Hippocampal formation (tissue), 2 donors: ENCODE data around the gene CDC14A.
A peak's percentile ranks its signal among the peaks of the same experiment; 100 is the strongest.

Experiments
- DNase-seq, 2 donors: peaks; one replicate each; lab custom pipeline; 2025; lab: John Stamatoyannopoulos, UW

CDC14A gene

DNA sequence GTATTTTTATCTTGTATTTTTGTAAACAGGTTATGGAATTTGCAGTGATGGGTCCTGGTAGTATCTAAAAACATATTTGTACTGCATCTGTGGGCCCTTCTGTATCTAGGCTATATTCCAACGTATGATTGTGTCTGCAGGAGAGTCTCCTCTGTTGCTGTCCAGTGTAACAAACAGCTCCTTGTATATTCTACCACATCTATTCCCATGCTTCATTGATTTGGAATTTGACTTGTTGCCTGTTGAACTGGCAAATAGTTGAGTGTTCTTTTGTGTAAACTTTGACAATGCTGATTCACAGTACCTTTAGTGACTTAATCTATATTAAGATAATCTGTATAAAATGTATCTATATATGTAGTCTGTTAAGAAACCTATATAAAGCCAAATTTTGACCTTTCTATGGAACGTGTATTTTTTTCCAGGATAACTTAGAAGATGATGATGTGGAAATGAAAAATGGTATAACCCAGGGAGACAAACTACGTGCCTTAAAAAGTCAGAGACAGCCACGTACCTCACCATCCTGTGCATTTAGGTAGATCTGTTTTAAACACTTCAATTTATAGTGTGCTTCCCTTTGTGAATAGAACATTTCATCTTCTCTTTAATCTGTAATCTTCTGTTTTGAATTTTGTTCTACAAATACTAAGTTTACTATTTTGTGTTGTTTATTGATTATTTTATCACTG lies 142.2 kb downstream of the CDC14A start:
- no peak for DNase-seq

DNA sequence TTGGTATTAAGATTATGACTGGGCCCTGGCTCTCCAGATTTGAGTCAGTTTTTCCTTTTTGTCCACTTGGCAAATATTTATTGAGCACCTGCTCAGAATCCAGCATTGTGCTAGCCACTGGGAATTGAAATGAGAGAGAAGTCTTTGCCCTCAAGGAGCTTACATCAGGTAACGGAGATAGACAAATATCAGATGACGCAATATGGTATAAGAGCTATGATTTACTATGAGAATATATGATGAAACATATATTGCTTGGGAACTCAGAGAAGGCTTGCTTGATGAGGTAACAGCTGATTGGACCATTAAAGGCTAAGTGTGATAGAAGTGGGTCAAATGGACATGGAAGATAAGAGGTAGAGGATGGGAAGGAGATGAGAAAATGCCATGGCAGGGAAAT lies 144.6 kb downstream of the CDC14A start:
- DNase-seq: no peak

DNA sequence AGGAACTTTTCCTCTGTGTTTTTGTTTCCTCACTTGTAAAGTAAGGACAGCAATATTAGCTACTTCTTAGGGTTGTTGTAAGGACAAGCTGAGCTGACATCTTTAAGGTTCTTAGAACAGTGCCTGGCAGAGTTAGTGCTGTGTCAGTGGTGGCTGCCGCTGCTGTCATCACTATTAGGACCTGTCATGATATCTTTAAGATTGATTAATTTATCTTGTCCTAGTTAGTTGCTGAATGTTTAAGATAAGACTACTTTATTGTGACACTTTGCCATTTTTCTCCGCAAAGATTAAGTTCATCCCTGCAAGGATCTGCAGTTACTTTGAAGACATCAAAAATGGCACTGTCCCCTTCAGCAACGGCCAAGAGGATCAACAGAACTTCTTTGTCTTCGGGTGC lies 145.5 kb downstream of the CDC14A start:
- DNase-seq: no peak

DNA sequence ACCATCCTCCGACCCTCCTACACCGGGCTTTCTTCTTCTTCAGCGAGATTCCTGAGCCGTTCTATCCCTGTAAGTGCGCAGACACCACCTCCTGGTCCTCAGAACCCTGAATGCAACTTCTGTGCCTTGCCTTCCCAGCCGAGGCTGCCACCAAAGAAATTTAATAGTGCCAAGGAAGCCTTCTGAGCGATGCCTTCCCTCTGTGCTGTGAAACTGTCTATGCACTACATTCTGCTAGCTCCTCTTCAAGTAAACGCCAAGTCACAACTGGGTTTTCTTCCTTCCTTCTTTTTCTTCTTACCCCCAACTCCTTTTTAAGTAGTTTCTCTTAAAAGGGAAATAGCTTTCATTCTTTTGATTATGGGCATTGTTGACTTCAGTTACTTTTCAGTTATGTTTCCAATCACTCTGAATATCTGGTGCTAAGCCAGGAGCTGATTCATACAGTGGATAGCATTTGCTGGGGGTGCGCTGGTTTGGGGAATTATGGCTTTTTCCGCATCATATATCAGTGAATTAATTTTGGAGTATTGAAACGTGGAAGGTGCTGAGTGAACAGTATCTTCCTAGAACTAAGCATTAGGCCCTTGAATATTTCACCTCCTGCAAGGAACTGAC lies 147.0 kb downstream of the CDC14A start:
- no peak for DNase-seq

DNA sequence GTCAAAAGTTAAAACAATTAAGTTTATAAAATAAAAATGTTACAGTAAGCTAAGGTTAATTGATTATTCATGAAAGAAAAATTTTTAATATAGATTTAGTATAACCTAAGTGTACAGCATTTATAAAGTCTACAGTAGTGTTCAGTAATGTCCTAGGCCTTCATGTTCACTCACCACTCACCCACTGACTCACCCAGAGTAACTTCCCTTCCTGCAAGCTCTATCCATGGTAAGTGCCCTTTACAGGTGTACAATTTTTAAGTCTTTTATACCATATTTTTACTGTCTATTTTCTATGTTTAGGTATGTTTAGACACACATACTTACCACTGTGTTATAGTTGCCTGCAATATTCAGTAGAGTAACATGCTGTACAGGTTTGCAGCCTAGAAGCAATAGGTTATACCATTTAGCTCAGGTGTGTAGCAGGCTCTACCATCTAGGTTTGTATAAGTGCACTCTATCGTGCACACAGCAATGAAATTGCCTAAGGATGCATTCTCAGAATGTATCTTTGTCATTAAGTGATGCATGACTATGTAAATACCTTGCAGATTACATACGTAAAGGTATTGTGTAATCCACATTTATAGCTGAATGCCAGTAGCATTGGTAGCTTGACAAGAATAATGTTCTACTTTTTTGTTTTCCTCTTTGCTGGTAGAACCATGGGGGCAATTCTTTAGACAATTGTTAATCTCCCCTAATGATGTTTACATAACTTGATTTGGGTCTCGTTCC lies 149.9 kb downstream of the CDC14A start:
- no peak for DNase-seq

DNA sequence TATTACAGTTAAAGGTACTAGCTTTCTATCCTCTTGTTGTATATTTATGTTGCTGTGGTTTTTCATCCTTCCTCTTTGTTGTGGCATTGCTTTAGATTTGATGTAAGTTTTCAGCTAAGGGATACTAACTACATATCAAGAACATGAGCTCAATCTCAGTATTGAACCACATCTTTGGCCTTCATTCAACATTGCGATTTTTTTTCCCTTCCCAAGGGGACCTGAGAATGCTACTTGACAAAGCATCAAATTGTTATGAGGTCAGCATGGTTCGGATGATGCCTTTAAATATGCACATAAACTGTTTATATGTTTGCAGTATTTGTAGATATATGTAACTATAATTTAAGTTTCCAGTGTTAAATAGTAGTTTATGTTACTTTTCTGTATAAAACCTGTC lies 153.9 kb downstream of the CDC14A start:
- no peak for DNase-seq

DNA sequence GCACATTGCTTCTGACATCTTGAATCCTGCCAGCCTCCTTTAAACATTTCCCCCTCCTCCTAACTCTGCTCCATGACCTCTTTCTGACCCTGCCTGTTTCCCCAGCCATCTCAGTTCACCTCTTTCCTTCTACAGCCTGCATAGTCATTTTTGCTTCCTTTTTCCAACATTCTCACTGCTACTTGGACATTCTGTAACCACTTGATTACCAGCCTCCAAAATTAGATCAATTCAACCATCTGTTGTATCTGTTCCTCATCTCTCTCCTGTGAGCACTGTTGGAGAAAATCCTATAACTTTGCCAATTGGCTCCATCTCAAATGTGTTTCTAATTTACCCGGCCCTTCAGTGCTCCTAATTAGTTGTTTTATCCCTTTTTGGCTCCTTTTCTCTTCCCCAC lies 158.1 kb downstream of the CDC14A start:
- peak in 1 of 2 donors; percentile 26 for DNase-seq

DNA sequence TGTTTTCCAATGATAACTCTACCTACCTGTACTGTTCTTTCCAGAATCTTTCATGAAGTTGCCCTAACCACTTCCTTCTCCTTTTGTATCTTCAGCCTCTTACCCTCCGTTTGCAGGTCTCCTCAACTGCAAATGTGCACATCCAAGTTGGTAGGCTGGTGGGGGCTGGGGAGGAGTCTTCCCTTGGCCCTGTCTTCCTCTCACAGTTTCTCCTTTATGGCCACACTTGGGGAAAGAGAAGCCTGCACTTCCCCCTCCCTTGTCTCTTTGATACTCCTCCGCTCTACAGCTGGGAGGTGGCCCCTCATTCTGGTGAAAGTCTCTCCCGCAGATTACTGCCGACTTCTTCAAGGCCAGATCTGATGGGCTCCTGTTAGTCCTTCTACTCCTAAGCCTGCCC lies 158.8 kb downstream of the CDC14A start:
- no peak for DNase-seq

DNA sequence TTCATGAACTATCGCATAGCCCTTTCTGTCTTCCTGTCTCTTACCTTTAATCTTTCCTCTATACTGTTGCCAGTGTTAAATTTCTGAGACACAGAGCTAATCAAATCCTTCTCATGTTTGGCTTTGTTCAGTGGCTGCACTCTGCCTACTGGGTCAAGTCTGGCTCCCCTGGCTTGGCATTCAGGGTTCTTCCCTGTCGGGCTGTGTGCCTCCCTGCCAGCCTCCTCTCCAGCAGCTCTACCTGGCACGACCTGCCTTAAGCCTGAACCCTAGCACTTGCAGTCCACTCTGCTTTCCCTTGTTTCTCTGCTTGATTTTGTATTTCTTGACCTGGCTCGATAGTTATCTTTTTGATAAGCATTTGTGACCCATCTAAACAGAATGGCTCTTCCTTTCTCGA lies 159.5 kb downstream of the CDC14A start:
- no peak for DNase-seq

DNA sequence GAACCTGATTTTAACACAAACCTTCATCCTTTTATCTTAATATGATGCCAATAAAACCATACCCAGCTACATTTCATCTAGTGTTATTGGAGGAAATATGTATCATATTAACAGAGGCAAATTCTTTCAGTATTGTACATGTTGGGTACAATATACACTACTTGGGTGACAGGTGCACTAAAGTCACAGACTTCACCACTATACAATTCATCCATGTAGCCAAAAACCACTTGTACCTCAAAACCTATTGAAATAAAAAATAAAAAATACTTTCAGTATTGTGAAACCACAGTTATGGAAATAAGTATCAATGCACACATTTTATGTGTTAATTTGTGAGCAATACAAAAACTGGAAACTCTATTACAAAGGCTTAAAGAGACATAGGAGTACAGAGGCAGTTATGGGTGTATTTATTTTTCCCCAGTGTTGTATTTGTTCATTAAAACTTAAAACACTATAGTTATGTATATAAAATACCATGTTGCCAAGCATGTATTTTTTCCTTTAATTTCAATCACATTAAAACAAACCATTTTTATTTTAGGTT lies 160.6 kb downstream of the CDC14A start:
- DNase-seq: no peak

DNA sequence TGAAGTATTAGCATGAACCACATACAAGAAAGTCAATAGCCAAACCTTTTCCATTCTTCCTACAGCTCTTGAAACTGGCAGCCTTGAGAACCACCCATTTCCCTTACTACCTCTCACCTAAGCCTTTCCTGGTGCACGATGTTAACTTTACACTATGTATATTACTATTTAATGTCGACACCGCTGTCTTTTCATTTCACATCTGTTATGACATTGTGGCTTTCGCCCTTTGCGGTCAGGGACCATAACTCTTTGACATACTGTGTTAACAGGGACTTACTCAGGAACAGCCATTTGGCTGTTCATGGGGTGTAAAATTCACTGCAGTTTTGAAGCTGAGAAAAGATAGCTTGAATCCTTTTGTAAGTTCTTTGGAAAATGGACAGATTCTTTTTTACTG lies 164.6 kb downstream of the CDC14A start:
- DNase-seq: no peak

DNA sequence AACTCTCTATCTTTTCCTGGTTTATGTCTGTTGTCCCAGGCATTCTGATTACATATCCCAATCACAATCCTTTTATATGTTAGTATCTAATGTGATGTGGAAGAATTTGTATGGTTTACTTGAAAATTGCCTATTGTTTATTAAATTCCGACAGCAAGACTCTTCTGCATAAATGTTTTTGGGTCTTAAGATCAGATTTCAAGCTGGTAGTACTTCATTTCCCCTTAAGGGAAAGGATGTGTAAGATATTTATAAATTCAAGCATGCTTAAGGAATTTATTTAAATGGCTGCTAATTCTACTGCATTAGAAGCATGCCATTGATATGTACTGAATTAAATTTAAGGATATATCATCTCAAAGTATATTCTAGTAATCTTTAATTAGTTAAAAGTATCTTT lies 165.2 kb downstream of the CDC14A start:
- DNase-seq: no peak

DNA sequence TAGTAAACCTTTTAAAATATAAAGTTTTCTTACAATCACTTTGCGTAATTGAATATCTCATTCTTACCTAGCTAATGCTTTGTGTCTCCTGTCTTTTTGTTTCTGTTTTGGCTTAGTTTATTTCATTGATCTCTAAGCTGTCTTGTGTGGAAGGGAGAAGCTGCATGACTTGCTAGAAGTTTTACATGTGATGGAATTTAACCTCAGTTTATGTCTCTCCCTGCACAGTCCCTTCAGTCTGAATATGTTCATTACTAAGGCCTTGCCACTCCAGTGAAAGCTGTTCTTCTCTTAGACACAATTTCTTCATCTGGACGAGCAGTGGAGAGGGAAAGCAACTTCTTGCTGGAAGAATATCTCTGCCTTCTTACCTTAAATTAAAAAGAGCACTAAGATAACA lies 165.7 kb downstream of the CDC14A start:
- DNase-seq: no peak

DNA sequence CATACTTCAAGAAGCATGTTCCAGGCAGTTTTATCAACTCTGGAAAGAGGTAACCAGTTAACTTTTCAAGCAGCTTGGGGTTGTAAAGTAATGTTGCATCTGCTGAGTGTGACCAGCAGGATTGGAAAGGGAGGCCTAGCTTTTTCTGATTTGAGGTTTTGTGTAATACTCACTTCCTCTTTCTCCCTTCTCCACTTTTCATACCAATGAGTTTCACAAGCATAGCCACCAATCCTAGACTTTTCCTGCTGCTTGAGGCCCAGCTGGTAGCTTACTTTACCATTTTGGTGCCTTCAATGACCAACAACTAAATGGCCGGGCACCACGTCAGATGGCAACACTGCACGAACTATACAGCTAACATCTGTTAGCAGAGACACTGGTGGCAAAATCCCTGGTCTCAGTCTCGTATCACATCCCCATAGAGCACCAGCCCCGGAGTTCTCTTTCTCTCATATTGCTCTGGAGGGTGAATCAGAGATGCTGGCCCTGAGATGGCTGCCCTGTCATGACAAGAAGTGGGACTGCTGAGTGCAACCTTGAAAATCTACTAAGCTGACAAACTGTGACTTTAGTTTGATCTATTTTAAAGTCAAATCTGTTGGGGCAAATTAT lies 170.8 kb downstream of the CDC14A start:
- DNase-seq: no peak

DNA sequence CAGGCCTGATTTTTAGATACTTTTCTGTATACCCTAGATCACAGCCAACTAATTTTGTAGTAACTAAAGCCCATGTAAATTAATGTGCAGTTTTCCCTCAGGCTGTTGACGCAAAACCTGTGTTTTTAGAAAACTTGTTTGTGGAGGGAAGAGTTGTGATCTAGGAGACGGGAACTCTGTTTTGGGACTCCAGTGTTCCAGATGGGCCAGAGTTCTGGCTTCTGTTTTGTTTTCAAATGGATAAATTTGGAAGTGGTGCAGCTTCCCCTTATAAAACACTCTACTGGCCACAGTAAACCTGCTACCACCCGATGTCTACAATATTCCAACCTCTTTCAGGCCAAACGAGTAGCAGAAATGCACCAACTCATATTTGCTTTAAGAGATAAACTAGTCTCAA lies 172.0 kb downstream of the CDC14A start:
- no peak for DNase-seq

DNA sequence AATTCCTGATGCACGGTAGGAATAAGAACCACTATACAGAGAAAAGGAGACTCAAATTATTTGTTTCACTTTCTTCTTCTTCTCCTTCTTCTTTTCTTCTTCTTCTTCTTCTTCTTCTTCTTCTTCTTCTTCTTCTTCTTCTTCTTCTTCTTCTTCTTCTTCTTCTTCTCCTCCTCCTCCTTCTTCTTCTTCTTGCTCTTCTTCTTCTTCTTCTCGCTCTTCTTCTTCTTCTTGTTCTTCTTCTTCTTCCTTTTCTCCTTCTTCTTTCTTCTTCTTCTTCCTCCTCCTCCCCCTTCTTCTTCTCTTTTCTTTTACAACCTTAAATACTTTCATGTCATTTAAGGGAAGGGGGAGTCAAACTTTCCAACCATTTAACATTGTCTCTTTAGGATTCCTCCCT lies 174.6 kb downstream of the CDC14A start:
- DNase-seq: no peak

DNA sequence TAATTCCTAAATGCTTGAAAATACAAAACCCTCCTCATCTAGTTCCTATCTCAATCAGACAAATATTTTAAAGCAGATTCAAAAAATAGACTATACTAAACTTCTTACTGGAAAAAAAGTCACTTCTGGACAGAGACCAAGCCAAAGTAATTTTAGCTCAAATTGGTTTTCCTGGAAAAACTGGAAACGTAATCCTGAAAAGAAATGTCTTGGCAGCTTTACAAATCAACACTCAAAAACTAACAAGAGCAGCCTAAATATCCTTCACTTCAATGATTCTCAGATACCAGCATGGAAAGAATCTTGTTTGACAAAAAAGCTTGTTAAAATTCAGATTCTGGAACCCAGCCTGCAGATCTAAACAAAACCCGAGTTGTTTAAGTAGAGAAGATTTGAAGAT lies 176.6 kb downstream of the CDC14A start:
- no peak for DNase-seq

DNA sequence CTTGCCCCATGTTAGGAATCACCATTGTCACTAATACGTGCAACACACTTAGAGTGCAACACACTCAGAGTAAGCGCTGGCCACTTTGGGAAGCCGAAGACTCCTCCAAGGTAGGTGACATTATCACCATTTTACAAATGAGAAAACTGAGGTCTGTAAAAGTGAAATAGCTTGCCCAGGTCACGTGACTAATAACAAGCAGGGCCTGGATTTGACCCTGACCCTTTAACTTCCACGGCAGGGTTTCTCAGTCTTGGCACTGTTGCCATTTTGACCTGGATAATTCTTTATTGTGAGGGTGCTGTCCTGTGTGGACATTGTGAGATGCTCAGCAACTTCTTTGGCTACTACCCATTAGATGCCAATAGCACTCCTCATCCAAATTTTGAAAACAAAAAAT lies 177.8 kb downstream of the CDC14A start:
- no peak for DNase-seq

DNA sequence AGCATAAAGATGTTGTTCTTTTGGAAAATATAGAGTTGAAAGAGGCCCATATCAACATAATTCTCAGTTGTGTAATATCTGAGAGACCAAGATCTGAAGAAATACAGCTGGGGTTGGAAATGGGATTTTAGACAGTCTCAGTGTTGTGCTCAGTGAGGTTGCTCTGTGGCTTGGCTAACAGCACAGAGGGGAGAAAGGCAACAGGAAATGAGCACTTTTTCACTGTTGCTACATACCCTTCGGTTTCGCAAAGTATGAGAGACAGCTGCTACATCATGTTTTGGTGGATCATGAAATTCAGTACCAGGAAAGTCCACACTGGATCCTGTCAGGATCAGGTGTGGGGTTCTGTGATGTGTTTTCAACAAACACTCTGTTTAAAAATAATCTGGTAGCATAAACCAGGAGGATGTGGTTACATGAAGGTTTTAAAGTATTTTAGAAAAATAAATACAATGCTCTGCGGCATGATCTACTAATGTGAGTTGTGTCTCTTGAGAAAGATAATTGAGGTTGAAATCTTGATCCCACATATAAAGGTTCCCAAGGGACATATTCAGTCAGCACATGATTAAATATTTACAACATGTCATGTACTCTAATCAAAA lies 178.7 kb downstream of the CDC14A start:
- DNase-seq: no peak

DNA sequence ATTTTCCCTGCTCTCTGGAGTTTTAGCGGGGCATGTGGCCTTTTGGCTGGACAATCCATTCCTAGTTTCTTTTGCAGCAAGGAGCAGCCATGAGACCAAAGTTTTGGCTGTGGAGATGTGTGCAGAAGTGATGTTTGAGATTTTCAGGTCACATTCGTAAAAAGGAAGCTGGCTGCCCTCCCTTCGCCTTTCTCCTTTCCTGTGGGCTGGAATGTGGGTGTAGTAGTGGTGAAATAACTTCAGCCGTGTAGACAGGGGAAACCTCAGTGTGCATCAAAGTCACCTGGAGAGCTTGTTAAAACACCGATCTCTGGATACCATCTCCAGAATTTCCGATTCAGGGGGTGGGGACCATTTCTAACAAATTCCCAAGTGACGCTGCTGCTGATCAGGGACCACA lies 180.3 kb downstream of the CDC14A start:
- DNase-seq: no peak

DNA sequence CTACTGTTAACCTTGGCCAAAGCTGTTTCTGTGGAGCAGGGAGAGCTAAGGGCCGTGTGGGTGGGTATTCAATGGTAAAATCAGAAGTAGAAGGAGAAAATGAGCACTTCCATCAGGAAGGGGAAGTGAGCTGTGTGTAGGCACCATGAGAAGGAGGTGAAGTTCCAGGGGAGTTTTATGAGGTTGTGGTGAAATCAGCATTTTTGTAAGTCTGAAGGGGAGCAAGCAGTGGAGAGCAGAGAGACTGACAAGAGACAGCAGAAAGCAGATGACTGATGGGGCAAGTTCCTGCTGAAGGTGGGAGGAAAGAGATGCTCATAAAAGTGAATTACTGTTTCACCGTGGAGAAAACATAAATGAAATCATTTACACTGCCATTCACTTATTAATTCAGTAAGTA lies 183.0 kb downstream of the CDC14A start:
- DNase-seq: no peak

DNA sequence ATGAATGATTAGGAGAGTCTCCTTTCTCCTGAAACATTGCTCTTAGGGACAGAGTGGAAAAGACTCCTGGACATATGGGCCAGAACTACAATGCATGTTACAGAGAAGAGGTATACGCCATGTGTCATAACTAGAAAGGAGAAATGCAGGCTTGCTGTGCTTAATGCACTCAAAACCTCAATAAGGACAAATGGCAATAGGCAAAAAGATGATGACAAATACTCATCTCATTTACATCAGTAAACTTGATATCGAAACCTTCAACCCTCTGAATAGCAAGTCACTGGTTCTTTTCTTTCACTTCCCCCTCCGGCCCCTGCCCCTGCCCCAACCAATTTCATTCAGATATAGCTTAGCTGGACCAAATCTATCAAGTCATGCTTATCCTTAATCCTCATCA lies 183.7 kb downstream of the CDC14A start:
- no peak for DNase-seq
